ENCODE data around the gene MPO.

DNA sequence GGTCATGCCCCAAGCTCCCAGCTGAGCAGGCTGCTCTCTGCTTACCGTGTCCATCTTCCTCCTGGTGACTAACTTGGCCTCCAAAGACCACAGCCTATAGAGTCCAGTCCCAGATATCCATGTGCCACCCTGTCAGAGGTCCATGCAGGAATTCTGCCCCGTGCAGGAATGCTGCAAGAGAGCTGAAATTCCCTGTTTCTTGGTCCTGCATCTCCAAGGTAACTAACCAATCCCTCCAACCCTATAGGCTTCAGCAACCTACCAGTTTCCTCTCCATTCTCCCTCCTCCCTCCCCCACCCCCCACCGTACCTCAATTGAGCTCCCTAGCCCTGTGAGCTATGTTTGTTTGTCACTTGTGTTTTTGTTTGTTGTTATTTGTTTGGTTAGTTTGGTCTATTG, 52.1 kb downstream of the MPO start:
- TF ChIP-seq POLR2A (IDR thresholded peaks at IDR 0.05), result no peak
- TF ChIP-seq, protein P1, sequence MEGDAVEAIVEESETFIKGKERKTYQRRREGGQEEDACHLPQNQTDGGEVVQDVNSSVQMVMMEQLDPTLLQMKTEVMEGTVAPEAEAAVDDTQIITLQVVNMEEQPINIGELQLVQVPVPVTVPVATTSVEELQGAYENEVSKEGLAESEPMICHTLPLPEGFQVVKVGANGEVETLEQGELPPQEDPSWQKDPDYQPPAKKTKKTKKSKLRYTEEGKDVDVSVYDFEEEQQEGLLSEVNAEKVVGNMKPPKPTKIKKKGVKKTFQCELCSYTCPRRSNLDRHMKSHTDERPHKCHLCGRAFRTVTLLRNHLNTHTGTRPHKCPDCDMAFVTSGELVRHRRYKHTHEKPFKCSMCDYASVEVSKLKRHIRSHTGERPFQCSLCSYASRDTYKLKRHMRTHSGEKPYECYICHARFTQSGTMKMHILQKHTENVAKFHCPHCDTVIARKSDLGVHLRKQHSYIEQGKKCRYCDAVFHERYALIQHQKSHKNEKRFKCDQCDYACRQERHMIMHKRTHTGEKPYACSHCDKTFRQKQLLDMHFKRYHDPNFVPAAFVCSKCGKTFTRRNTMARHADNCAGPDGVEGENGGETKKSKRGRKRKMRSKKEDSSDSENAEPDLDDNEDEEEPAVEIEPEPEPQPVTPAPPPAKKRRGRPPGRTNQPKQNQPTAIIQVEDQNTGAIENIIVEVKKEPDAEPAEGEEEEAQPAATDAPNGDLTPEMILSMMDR (IDR thresholded peaks at IDR 0.05 in 4 of 5, conservative IDR thresholded peaks at IDR 0.05 in 1 of 5), result no peak
